GM13977 (cell line): ENCODE measurements around the gene HSD17B7.

Experiments used
- DNase-seq: peaks from one replicate; pipeline ENCODE4 v3.0.0; 2012; ENCODE audit warnings: low spot score
- CTCF ChIP-seq: IDR thresholded peaks from 2 replicates; pipeline ENCODE4 v1.5.1; 2012; ENCODE audit warnings: mild to moderate bottlenecking, control low read depth; ENCODE audit not compliant: insufficient read depth; ENCODE audit errors: extremely low read depth, missing control alignments
- in situ Hi-C: fragments of 300-500 bp; cut with MboI; formaldehyde crosslinking; loops from one replicate; pipeline ENCODE4 v1.12.0; 2022; ENCODE audit warnings: low sequenced_read_pairs, low pct_unique_long_range_greater_than_20kb, mixed read lengths, inconsistent platforms; ENCODE audit not compliant: unreplicated experiment

HSD17B7 gene

DNA sequence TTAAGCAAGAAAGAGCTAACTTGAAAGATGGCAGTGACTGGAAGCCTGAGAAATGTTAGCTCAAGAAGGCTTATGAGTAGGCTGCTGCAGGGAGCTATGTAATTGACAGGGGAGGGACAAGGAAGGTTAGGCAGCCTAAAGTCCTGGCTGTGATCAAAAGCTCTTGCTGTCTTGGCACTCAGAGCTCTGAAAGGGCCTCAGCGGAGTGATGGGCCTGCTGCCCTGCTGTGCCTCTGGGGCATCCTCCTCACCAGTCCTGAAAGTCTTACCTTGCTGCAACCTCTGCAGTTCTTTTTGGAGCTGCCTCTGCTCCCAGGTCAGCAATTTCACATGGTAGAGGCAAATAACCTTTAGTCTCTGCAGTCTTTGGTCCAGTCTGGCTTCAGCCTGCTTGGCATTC is 68.7 kb downstream of the HSD17B7 start:
- no peak for TF ChIP-seq CTCF
- DNase-seq = no peak
- in situ Hi-C loops = loop anchor here (25.0 kb wide), 1 partner anchor 453 kb away; the partner anchor contains the start of gene NUF2

DNA sequence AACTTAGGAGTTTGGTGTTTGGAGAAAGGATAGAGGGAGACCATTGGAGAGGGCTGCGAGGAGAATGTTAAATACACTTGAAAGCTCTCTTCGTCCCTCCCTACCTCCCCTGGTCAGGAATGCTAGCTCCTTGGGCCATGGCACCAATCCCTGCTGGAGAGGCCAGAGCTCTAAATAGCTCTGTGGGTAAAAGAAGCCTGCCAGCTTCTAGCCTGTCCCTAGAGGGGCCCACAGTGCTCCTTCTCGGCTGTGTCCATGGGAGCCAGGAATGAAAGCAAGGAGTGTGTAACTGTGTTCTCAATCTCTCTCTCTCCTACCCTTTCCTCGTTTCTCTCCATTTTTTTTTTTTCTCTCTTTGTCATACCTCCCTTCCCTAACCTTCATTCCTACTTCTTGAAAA is 70.6 kb downstream of the HSD17B7 start, which contains the start of gene CCDC190:
TSS of gene CCDC190 (minus strand) at position 75 of the 400 bp plus-strand sequence. CDS start 1,529 bp downstream, outside the sequence.
- DNase-seq = no peak
- TF ChIP-seq CTCF = no peak
- in situ Hi-C loops = loop anchor here (25.0 kb wide), 1 partner anchor 451 kb away; the partner anchor contains the start of gene NUF2

- in situ Hi-C loops = loop anchor here (25.0 kb wide), 1 partner anchor 451 kb away; the partner anchor contains the start of gene NUF2
- DNase-seq = no peak
- TF ChIP-seq CTCF = no peak
Observed at GRCh38 chr1:162861625-162862024, 71.1 kb downstream of the HSD17B7 start.
